ENCODE measurements around the gene LGALS3BP.

DNA sequence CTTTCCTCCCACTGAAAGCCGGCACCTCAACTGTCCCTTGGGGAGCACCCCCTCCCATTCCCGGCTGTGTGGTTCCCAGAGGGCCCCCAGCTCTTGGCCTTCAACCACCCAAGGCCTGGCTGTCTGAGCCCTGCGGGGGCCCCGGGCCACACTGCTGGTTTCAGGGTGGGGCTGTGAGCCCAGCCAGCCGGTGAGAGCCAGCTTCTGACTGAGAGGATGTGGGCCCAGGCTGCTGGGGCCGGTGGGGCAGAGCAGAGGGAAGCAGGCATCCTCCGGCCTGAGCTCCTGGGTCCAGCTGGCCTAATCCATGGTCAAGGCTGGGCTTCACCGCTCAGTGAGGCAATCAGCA is 875 bp upstream of the LGALS3BP start:
- TF ChIP-seq, protein P1, sequence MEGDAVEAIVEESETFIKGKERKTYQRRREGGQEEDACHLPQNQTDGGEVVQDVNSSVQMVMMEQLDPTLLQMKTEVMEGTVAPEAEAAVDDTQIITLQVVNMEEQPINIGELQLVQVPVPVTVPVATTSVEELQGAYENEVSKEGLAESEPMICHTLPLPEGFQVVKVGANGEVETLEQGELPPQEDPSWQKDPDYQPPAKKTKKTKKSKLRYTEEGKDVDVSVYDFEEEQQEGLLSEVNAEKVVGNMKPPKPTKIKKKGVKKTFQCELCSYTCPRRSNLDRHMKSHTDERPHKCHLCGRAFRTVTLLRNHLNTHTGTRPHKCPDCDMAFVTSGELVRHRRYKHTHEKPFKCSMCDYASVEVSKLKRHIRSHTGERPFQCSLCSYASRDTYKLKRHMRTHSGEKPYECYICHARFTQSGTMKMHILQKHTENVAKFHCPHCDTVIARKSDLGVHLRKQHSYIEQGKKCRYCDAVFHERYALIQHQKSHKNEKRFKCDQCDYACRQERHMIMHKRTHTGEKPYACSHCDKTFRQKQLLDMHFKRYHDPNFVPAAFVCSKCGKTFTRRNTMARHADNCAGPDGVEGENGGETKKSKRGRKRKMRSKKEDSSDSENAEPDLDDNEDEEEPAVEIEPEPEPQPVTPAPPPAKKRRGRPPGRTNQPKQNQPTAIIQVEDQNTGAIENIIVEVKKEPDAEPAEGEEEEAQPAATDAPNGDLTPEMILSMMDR (conservative IDR thresholded peaks at IDR 0.05) = no peak
- TF ChIP-seq EZH2 (IDR thresholded peaks at IDR 0.05; ENCODE audit: low read depth) = no peak

All from PC-9 (cell line).